Fibroblast of lung (primary cell): ENCODE measurements around the gene HIVEP3. TPM values are rescaled to one million over a fixed set of nuclear protein-coding genes. Genes with fewer than 3 reads are reported as not detected.

Experiments
- DNase-seq, 2 donors: peaks; one replicate each; pipeline versions ENCODE4 v3.0.0 to v3.0.0-alpha.2; 2010; ENCODE audit warnings: low read depth in 2 of 2
- H2AFZ ChIP-seq: 2 replicates; pipeline ENCODE4 v1.5.1; 2012; ENCODE audit warnings: low read length, control low read depth, inconsistent platforms
- H3K27ac ChIP-seq: 2 replicates; pipeline ENCODE4 v1.5.1; 2011; ENCODE audit warnings: low read length, control low read depth; ENCODE audit not compliant: insufficient read depth
- H3K27me3 ChIP-seq: 2 replicates; pipeline ENCODE4 v1.5.1; 2011; ENCODE audit warnings: mild to moderate bottlenecking, low read length; ENCODE audit not compliant: control insufficient read depth, insufficient read depth
- H3K36me3 ChIP-seq: 2 replicates; pipeline ENCODE4 v1.5.1; 2011; ENCODE audit warnings: low read length; ENCODE audit not compliant: control insufficient read depth, insufficient read depth
- H3K4me1 ChIP-seq: 2 replicates; pipeline ENCODE4 v1.5.1; 2011; ENCODE audit warnings: low read length; ENCODE audit not compliant: control insufficient read depth, insufficient read depth; ENCODE audit errors: extremely low read depth
- H3K4me2 ChIP-seq: 2 replicates; pipeline ENCODE4 v1.5.1; 2011; ENCODE audit warnings: low read length, control low read depth; ENCODE audit not compliant: insufficient read depth; ENCODE audit errors: extremely low read depth
- H3K4me3 ChIP-seq, 4 experiments: fragments of 200-600 bp in 1 of 4; sonication (generic) in 1 of 4; replicated peaks in 1 of 4; 2 replicates each; pipeline ENCODE4 v1.5.1; 2011 to 2016; ENCODE audit warnings: low read length in 4 of 4, low read depth in 3 of 4, mild to moderate bottlenecking in 3 of 4, control low read depth in 2 of 4, inconsistent platforms in 1 of 4, mixed read lengths in 1 of 4; ENCODE audit not compliant: insufficient read depth in 1 of 4; ENCODE audit errors: control extremely low read depth in 1 of 4
- H3K79me2 ChIP-seq: 2 replicates; pipeline ENCODE4 v1.5.1; 2012; ENCODE audit warnings: mild to moderate bottlenecking, low read length, inconsistent platforms; ENCODE audit not compliant: control insufficient read depth, insufficient read depth
- H3K9ac ChIP-seq: 2 replicates; pipeline ENCODE4 v1.5.1; 2011; ENCODE audit warnings: mild to moderate bottlenecking, low read length, control low read depth; ENCODE audit not compliant: insufficient read depth
- H3K9me3 ChIP-seq: 2 replicates; pipeline ENCODE4 v1.5.1; 2012; ENCODE audit warnings: low read depth, low read length; ENCODE audit not compliant: control insufficient read depth, insufficient read depth
- H4K20me1 ChIP-seq: 2 replicates; pipeline ENCODE4 v1.5.1; 2011; ENCODE audit warnings: low read length; ENCODE audit not compliant: control insufficient read depth, insufficient read depth; ENCODE audit errors: extremely low read depth
- CTCF ChIP-seq, 2 donors: IDR thresholded peaks in 1 of 2; conservative IDR thresholded peaks in 1 of 2; 1 replicate in 1 of 2; 2 replicates in 1 of 2; pipeline ENCODE4 v1.5.1; 2011 to 2012; ENCODE audit warnings: low read length in 2 of 2, control low read depth in 1 of 2, inconsistent platforms in 1 of 2, low read depth in 1 of 2, mild to moderate bottlenecking in 1 of 2
- EZH2 ChIP-seq: IDR thresholded peaks from 2 replicates; pipeline ENCODE4 v1.5.1; 2012; ENCODE audit warnings: low read length, control low read depth, mild to moderate bottlenecking; ENCODE audit errors: missing control alignments
- polyA plus RNA-seq, 2 donors: library from polyadenylated mRNA; depleted of rRNA in 1 of 2; stranded (reverse) in 1 of 2; unstranded in 1 of 2; fragments of >200 nt; gene quantifications; 2 replicates each; pipeline ENCODE4 v1.2.1, GENCODE V29; 2011 to 2012; ENCODE audit warnings: missing spikeins in 1 of 2
- total RNA-seq: library from RNA; depleted of rRNA; stranded (reverse); fragments of >200 nt; gene quantifications from 2 replicates; pipeline ENCODE4 v1.2.1, GENCODE V29; 2014

The HIVEP3 gene
- total and polyA plus RNA-seq, 2 donors (not counting 1 experiment from before 2014, with no cell fraction given): 0.83 to 3.2 TPM

- no peak for DNase-seq
- Histone ChIP-seq H4K20me1 (no peaks in the 10 kb centered on the region), H3K79me2 (no peaks in the 10 kb centered on the region), H3K4me2 (no peak overlapping the region), H2AFZ (no peak overlapping the region), H3K27me3 (no peaks in the 10 kb centered on the region), H3K36me3 (no peaks in the 10 kb centered on the region), H3K4me1 (peaks cover 21% of the 10 kb centered on the region), H3K27ac (peak overlapping the region; percentile 20), H3K9ac (no peak overlapping the region), H3K9me3 (no peaks in the 10 kb centered on the region), H3K4me3 (no peak overlapping the region)
- TF ChIP-seq EZH2 (no peak), CTCF (conservative IDR thresholded peaks at IDR 0.05 in 1 of 2, IDR thresholded peaks at IDR 0.05 in 1 of 2; ENCODE audit: low read depth in 1 of 2, low read length in 2 of 2) (no peak)
Measured at GRCh38 chr1:41902664-41903063, 16.1 kb downstream of the HIVEP3 start.

GRCh38 chr1:41902159-41902577 lies 16.6 kb downstream of the HIVEP3 start:
- Histone ChIP-seq H3K27ac (peak overlapping the region; percentile 34), H2AFZ (no peak overlapping the region), H3K9ac (no peak overlapping the region), H3K36me3 (no peaks in the 10 kb centered on the region), H3K4me1 (peaks cover 21% of the 10 kb centered on the region), H3K27me3 (no peaks in the 10 kb centered on the region), H4K20me1 (no peaks in the 10 kb centered on the region), H3K4me3 (no peak overlapping the region), H3K9me3 (no peaks in the 10 kb centered on the region), H3K79me2 (no peaks in the 10 kb centered on the region), H3K4me2 (peak overlapping the region; percentile 59)
- TF ChIP-seq CTCF (conservative IDR thresholded peaks at IDR 0.05 in 1 of 2, IDR thresholded peaks at IDR 0.05 in 1 of 2; ENCODE audit: low read depth in 1 of 2, low read length in 2 of 2) (no peak), EZH2 (no peak)
- DNase-seq: peak; percentile 43 to 95

- Histone ChIP-seq H3K27me3 (no peaks in the 10 kb centered on the region), H3K9ac (no peak overlapping the region), H2AFZ (no peak overlapping the region), H3K79me2 (no peaks in the 10 kb centered on the region), H3K27ac (peak overlapping the region; percentile 34), H3K4me1 (peaks cover 21% of the 10 kb centered on the region), H3K4me2 (no peak overlapping the region), H3K9me3 (no peaks in the 10 kb centered on the region), H3K36me3 (no peaks in the 10 kb centered on the region), H4K20me1 (no peaks in the 10 kb centered on the region), H3K4me3 (no peak overlapping the region)
- TF ChIP-seq EZH2 (no peak), CTCF (conservative IDR thresholded peaks at IDR 0.05 in 1 of 2, IDR thresholded peaks at IDR 0.05 in 1 of 2; ENCODE audit: low read depth in 1 of 2, low read length in 2 of 2) (no peak)
- DNase-seq: no peak
Measured at GRCh38 chr1:41901551-41901950, 17.2 kb downstream of the HIVEP3 start.
